ENCODE data around the gene MAP2K5. TPM values are rescaled to one million over a fixed set of nuclear protein-coding genes. Genes with fewer than 3 reads are reported as not detected.

Gene MAP2K5
- total RNA-seq, 1 experiment from 2014 or later, result 7.1 TPM

- no peak for DNase-seq (ENCODE audit: low read depth)
These were observed 293.0 kb downstream of the MAP2K5 start for GRCh38 chr15:67835297-67836133.

DNA sequence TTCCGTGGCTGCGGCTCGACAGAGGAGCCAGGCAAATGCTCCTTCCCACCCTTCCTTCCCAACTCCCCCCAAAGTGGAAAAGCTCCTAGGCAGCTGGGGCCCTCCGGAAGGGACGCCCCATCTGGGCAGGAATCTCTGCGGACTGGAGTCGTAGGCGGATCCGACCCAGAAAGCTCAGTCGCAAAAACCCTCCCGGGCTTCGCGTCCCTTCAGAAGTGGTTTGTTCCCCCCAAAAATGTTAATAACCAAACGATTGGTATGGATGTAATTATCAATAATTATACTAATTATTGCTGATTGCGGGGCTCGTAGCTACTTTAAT is 293.6 kb downstream of the MAP2K5 start:
- DNase-seq (ENCODE audit: low read depth), result no peak

DNA sequence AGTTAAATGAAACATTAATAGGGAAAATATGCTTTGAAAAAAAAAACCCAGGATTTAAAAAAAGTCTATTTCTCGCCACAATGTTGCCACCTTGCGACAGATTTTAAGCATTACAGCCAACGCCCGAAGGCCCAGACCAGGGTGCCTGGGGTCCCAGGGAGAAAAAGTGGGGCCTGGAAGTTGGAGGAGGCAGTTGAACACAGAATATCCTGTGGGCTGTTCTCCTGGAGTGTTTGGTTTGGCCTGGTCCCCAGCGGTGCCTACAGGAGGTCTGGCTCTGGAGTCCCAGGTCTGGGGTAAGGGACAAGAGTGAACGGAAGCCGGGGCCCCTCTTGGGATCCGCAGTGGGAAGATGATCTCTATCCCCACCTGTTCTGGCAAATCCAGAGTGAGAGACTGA is 294.0 kb downstream of the MAP2K5 start:
- DNase-seq (ENCODE audit: low read depth), result peak; percentile 36

DNA sequence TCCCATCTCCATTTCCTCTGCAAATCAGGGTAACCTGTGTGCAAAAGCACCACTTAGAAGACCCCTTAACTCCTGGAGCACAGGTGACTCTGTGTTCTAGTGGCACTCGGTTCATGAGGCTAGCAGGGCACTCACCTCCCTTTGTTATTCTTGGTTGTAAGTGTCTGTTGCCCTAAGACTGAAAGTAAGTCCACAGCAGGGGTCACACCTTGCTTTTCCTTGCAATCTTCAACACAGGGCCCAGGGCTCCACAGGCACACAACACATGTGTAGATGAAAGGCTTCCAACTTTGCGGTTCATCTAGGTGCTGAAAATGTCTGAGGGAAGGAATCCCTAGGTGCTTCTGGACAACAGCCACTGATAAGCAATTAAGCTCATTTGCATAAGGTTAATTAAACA is 294.5 kb downstream of the MAP2K5 start:
- no peak for DNase-seq (ENCODE audit: low read depth)

DNA sequence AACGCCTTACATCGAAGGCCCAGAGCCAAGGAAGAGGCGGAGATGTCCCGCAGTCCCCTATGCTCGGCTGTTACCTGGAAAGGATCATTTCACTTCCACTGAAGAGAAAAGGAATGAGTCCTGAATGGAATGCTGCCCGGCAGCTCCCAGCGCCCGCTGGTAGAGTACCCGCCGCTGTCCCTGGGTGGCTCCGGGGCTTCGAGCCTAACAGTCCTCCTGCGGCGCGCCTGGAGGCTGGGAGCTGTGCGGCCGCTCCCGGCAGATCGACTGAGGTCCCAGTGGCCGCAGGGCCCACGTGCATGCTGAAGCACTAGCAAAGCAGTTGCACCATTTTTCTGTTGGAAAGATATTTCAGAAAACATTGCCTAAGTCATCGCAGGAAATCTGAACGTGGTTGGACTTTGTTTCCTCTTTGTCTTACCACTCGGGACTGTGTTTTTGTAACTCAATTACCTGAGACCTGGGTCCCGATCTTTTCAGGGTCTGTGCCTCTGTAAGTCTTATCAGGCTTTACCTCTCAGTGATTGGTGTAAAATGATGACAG is 296.4 kb downstream of the MAP2K5 start:
- DNase-seq (ENCODE audit: low read depth), result peak; percentile 62

GRCh38 chr15:67839499-67839928 is 297.0 kb downstream of the MAP2K5 start:
- DNase-seq (ENCODE audit: low read depth), result peak; percentile 72

DNA sequence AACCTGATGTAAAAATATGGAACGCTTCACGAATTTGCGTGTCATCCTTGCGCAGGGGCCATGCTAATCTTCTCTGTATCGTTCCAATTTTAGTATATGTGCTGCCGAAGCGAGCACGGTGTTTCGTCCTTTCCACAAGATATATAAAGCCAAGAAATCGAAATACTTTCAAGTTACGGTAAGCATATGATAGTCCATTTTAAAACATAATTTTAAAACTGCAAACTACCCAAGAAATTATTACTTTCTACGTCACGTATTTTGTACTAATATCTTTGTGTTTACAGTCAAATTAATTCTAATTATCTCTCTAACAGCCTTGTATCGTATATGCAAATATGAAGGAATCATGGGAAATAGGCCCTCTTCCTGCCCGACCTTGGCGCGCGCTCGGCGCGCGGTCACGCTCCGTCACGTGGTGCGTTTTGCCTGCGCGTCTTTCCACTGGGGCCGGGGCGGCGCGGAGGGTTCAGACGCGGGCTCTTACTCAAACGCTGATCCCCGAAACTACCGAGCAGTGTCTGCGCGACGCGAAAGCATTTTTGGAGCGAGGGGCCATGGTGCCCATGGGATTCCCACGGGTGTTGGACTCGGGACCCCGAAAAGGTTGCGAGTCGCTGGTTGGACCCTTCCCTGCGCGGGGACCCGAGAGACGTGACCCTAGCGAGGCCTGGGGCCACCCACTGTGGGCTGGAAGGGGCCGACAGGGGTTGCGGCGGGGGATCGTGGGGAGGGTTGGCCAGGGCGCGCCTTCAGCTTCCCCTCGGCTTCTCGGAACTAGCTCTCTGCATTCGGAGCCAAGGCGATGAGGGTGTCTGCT is 297.6 kb downstream of the MAP2K5 start, which contains the start of gene RNU6-1:
Gene RNU6-1, minus strand, starts transcription at position 117 of the 820 bp plus-strand sequence.
- peak; percentile 91 for DNase-seq (ENCODE audit: low read depth)

DNA sequence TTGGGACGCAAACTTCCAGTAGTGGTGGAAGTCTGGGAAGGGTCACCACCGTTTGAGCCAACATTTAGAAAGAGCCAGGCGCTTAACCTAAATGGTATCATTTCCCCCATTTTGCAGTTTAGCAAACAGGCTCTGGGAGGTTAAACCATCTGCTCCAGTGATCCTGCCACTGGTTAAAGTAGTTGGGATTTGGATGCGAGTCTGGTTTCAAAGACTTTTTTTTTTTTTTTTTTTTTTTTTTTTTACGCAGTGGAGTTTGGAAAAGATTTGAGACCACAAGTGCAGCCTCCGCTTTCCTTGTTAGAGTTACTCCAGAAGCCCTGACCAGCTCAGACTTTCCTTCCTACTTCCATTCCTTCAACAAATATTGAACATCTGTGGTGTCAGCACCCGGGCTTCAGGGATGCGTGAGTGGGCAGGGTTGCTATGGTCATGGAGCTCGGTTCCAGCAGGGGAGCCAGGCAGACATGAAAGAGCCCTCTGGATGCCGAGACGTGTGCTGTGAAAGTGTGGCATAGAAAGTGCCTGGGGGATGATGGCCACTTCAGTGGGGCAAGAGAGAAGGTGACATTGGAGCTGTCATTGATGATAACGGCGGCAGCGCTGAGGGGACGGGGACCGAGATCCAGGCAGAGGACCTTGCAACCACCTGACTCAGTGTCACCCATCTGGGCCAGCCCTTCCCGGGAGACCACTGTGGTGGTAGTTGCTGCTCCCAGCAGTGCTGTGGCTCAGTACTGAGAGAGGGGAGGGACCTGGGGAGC is 298.4 kb downstream of the MAP2K5 start:
- peak; percentile 59 for DNase-seq (ENCODE audit: low read depth)

DNA sequence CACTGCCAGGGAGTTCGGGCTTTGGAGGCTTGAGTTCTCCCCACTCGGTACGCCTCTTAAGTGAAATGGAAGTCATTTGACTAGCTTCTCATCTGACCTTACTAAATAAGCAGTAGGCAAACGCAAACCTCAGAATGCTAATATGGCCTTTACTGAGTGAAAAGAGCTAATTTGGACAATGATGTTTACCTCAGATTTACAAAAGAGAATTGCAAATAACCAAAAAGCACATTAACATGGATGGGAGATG is 298.9 kb downstream of the MAP2K5 start:
- DNase-seq (ENCODE audit: low read depth), result no peak

DNA sequence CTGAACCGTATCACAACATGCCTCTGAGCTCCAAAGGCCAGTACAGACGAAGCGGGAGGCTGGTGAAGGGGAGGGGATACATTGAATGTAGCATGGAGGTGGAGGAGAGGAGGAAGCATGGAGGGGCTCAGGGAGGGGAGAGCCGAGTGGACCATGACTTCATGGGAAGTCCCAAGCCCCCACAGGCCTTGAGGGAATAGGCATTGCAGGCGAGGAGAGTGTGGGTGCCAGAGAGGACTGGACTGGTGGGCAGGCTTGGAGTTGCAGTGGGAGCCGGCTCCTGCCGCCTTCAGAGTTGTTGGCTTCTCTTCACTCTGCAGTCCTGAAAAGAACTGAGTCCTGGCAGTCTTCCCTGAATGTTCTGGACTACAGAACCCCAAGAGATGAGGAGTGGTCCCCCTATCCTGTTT is 300.6 kb downstream of the MAP2K5 start:
- DNase-seq (ENCODE audit: low read depth), result no peak

DNA sequence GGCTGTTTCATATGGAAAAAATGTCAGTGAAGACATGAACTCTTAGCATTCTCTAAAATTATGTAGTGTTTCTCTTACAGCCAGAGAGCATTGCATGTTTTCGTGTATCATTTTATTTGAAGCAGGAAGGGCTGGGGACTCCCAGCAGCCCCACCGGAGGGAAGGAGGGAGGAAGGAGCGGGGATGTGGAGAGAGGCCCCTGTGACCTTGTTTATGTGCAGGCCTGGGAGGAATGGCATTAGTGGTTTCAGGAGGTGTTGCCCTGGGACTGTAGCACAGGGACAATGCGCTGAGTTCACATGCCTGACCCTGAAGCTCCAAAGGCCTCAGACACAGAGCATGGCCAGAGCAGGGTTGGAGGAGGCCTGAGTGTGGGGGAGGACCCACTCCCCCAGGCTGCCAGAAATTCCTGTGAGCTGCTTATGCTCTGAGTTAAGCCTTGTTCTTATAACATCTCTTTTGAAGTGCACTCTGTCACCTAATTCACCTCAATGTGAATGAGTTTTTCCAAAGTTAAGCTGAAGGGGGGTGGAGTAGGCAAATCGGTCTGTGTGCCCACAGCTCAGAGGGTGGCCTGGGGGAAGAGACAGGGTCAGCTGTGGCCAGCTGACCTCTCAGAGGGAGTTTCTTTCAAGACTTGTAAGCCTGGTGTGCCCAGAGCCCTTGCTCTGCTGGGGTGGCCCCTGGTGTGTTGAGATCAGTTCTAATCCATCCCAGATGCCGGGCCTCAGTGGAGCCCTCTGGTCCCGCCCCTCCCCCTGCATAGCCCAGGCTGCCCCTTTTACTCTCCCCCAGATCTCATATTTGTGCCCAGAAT is 301.3 kb downstream of the MAP2K5 start:
- DNase-seq (ENCODE audit: low read depth), result peak; percentile 25

GRCh38 chr15:67845974-67846373 is 303.5 kb downstream of the MAP2K5 start:
- DNase-seq (ENCODE audit: low read depth), result no peak

- DNase-seq (ENCODE audit: low read depth), result no peak
These were observed 307.0 kb downstream of the MAP2K5 start for GRCh38 chr15:67849538-67849937.

- DNase-seq (ENCODE audit: low read depth), result no peak
These were observed 307.8 kb downstream of the MAP2K5 start for GRCh38 chr15:67850336-67850735.

- DNase-seq (ENCODE audit: low read depth), result peak; percentile 68
These were observed 308.6 kb downstream of the MAP2K5 start for GRCh38 chr15:67850994-67851571.

DNA sequence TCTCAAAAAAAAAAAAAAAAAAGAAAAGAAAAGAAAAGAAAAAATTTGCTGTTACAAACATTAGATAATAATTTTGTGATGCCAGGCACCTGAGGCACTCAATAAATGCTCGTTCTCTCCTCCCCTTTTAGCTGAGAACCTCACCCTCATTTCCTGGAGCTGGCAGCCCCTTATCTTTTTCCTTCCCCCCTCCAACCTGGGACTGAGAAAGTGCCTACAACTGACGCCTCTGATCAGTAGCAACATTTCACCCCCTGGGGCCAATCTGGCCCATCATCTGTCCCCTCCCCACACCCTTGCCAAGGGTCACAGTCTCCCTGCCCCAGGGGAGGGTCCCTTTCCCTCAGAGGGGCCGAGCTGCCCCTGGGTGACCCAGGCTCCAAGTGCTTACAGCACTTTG is 309.9 kb downstream of the MAP2K5 start:
- DNase-seq (ENCODE audit: low read depth), result no peak

- DNase-seq (ENCODE audit: low read depth), result no peak
These were observed 311.0 kb downstream of the MAP2K5 start for GRCh38 chr15:67853454-67853853.

DNA sequence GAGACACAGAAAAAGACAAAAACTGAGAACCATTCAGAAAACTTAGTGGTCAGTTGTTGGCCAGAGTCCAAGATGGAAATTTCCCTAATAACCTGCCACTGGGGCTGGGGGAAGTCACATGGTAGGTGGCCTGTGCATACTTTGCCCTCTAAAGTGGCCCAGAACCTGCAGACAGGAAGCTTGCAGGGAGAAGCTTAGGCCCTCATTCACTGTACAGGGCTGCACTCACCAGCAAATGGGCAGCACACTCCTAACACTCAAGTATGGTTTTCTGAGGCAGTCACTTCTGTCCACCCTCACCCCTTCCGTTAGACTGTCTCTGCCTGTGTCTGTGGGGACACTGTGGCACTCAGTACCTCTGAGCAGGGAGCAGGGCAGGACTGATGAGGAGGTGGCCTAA is 311.9 kb downstream of the MAP2K5 start:
- no peak for DNase-seq (ENCODE audit: low read depth)

DNA sequence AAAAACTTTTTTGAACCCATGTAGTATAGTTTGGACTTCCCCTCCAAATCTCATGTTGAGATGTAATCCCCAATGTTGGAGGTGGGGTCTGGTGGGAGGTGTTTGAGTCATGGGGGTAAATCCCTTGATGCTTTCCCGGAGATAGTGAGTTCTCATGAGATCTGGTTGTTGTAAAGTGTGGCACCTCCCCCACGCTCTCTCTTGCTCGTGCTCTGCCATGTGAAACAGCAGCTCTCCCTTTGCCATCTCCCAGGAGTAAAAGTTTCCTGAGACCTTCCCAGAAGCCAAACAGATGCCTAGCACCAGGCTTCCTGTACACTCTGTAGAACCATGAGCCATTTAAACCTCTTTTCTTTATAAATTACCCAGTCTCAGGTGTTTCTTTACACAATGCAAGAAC is 313.3 kb downstream of the MAP2K5 start:
- no peak for DNase-seq (ENCODE audit: low read depth)

Measured in RPMI7951 (cell line).